ENCODE measurements around the gene KRTAP24-1. TPM values are rescaled to one million over a fixed set of nuclear protein-coding genes. Genes with fewer than 3 reads are reported as not detected.

Gene KRTAP24-1
- total RNA-seq, 1 donor from 2014 or later = not detected

DNA sequence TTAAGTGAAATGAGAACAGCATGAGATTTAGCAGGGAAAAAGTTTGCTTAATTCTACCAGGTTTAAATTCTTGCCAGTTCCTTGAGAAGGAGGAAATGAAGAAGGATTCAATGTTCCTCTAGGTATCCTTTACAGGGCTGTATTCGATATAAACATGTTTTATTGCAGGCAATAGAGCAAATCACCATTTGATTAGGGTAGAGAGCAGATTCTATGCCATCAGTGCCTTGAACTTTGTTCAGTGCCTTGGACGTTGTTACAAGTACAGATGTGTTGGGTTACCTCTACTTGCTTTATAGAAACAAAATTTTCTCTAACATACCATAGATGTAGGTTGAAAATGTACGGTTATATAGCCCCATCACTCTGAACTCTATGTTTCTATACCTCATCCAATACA, 48.7 kb downstream of the KRTAP24-1 start:
- Histone ChIP-seq H3K27me3 (ENCODE audit: control insufficient read depth, insufficient read depth, low read length) (no peaks in the 10 kb centered on the region), H3K36me3 (ENCODE audit: control insufficient read depth, insufficient read depth, low read length) (no peaks in the 10 kb centered on the region), H3K4me3 (ENCODE audit: low read depth, low read length) (no peak overlapping the region)
- TF ChIP-seq, protein P1, sequence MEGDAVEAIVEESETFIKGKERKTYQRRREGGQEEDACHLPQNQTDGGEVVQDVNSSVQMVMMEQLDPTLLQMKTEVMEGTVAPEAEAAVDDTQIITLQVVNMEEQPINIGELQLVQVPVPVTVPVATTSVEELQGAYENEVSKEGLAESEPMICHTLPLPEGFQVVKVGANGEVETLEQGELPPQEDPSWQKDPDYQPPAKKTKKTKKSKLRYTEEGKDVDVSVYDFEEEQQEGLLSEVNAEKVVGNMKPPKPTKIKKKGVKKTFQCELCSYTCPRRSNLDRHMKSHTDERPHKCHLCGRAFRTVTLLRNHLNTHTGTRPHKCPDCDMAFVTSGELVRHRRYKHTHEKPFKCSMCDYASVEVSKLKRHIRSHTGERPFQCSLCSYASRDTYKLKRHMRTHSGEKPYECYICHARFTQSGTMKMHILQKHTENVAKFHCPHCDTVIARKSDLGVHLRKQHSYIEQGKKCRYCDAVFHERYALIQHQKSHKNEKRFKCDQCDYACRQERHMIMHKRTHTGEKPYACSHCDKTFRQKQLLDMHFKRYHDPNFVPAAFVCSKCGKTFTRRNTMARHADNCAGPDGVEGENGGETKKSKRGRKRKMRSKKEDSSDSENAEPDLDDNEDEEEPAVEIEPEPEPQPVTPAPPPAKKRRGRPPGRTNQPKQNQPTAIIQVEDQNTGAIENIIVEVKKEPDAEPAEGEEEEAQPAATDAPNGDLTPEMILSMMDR (IDR thresholded peaks at IDR 0.05; ENCODE audit: insufficient read depth, low read length, poor library complexity, severe bottlenecking) = no peak
- no peak for DNase-seq (ENCODE audit: low read depth)

- Histone ChIP-seq H3K27me3 (ENCODE audit: control insufficient read depth, insufficient read depth, low read length) (no peaks in the 10 kb centered on the region), H3K4me3 (ENCODE audit: low read depth, low read length) (no peak overlapping the region), H3K36me3 (ENCODE audit: control insufficient read depth, insufficient read depth, low read length) (no peaks in the 10 kb centered on the region)
- TF ChIP-seq, protein P1 (IDR thresholded peaks at IDR 0.05; ENCODE audit: insufficient read depth, low read length, poor library complexity, severe bottlenecking) = no peak
- no peak for DNase-seq (ENCODE audit: low read depth)
Measured at GRCh38 chr21:30233228-30234020, 49.3 kb downstream of the KRTAP24-1 start.

- Histone ChIP-seq H3K36me3 (ENCODE audit: control insufficient read depth, insufficient read depth, low read length) (no peaks in the 10 kb centered on the region), H3K4me3 (ENCODE audit: low read depth, low read length) (no peak overlapping the region), H3K27me3 (ENCODE audit: control insufficient read depth, insufficient read depth, low read length) (no peaks in the 10 kb centered on the region)
- TF ChIP-seq, protein P1 (IDR thresholded peaks at IDR 0.05; ENCODE audit: insufficient read depth, low read length, poor library complexity, severe bottlenecking) = no peak
- no peak for DNase-seq (ENCODE audit: low read depth)
Measured at GRCh38 chr21:30232011-30232410, 50.7 kb downstream of the KRTAP24-1 start.

Other genes with a start within 250 kb of the KRTAP24-1 start
- not detected in 2 replicates for gene CLDN17, start 116.1 kb downstream of the KRTAP24-1 start, total RNA-seq
- gene CLDN8, start 66.9 kb downstream of the KRTAP24-1 start, total RNA-seq = not detected in 2 replicates
- gene KRTAP25-1, start 6.6 kb upstream of the KRTAP24-1 start, total RNA-seq = not detected in 2 replicates
- not detected in 2 replicates for gene KRTAP26-1, start 37.4 kb upstream of the KRTAP24-1 start, total RNA-seq
- gene KRTAP27-1, start 54.7 kb upstream of the KRTAP24-1 start, total RNA-seq = not detected in 2 replicates
- not detected in 2 replicates for gene KRTAP23-1, start 65.7 kb upstream of the KRTAP24-1 start, total RNA-seq
- gene KRTAP13-2, start 89.3 kb upstream of the KRTAP24-1 start, total RNA-seq = not detected in 2 replicates
- not detected in 2 replicates for gene KRTAP13-1, start 113.1 kb upstream of the KRTAP24-1 start, total RNA-seq
- not detected in 2 replicates for gene KRTAP13-3, start 143.0 kb upstream of the KRTAP24-1 start, total RNA-seq
- gene KRTAP13-4, start 147.3 kb upstream of the KRTAP24-1 start, total RNA-seq = not detected in 2 replicates
- gene KRTAP15-1, start 157.3 kb upstream of the KRTAP24-1 start, total RNA-seq = not detected in 2 replicates
- gene KRTAP19-1, start 197.4 kb upstream of the KRTAP24-1 start, total RNA-seq = not detected in 2 replicates
- gene KRTAP19-2, start 204.5 kb upstream of the KRTAP24-1 start, total RNA-seq = not detected in 2 replicates
- not detected in 2 replicates for gene KRTAP19-3, start 209.1 kb upstream of the KRTAP24-1 start, total RNA-seq
- gene KRTAP19-4, start 214.2 kb upstream of the KRTAP24-1 start, total RNA-seq = not detected in 2 replicates
- gene KRTAP19-5, start 219.2 kb upstream of the KRTAP24-1 start, total RNA-seq = not detected in 2 replicates